HEK293T (cell line): ENCODE measurements around the gene MC4R.

ENCODE experiments used
- CTCF ChIA-PET: fragments of 350-600 bp; formaldehyde crosslinking; extraction: SDS; loops from one replicate; lab custom pipeline; 2021; ENCODE audit warnings: antibody characterized with exemption, inconsistent platforms; lab: Yijun Ruan, JAX
- POLR2A ChIA-PET: fragments of 350-600 bp; formaldehyde crosslinking; extraction: SDS; loops from one replicate; lab custom pipeline; 2020; ENCODE audit warnings: antibody characterized with exemption, inconsistent platforms; lab: Yijun Ruan, JAX
- DNase-seq: peaks from one replicate; pipeline ENCODE4 v3.0.0; 2012; ENCODE audit warnings: mixed read lengths; ENCODE audit errors: extremely low spot score
- ARNT ChIP-seq: fragments of 450-650 bp; IDR thresholded peaks from 2 replicates; pipeline ENCODE4 v1.6.1; 2017; ENCODE audit warnings: mild to moderate bottlenecking
- BHLHE40 ChIP-seq: fragments of 450-650 bp; IDR thresholded peaks from 2 replicates; pipeline ENCODE4 v1.6.1; 2016; ENCODE audit warnings: mild to moderate bottlenecking, moderate library complexity, borderline replicate concordance
- CTBP1 ChIP-seq: fragments of 450-650 bp; IDR thresholded peaks from 2 replicates; pipeline ENCODE4 v1.6.1; 2016; ENCODE audit warnings: borderline replicate concordance
- ELF4 ChIP-seq: fragments of 450-650 bp; IDR thresholded peaks from 2 replicates; pipeline ENCODE4 v1.6.1; 2017; ENCODE audit warnings: antibody characterized with exemption
- FOXA1 ChIP-seq: fragments of 450-650 bp; IDR thresholded peaks from 2 replicates; pipeline ENCODE4 v1.6.1; 2016; ENCODE audit warnings: mild to moderate bottlenecking
- FOXK2 ChIP-seq: fragments of 450-650 bp; IDR thresholded peaks from 2 replicates; pipeline ENCODE4 v1.6.1; 2016; ENCODE audit warnings: mild to moderate bottlenecking
- FOXM1 ChIP-seq: fragments of 450-650 bp; IDR thresholded peaks from 2 replicates; pipeline ENCODE4 v1.6.1; 2017; ENCODE audit warnings: mild to moderate bottlenecking, borderline replicate concordance
- HDGF ChIP-seq: fragments of 450-650 bp; IDR thresholded peaks from 2 replicates; pipeline ENCODE4 v1.6.1; 2017; ENCODE audit warnings: antibody characterized with exemption, borderline replicate concordance
- L3MBTL2 ChIP-seq: fragments of 450-650 bp; conservative IDR thresholded peaks from 2 replicates; pipeline ENCODE4 v1.6.1; 2016; ENCODE audit warnings: mild to moderate bottlenecking
- LEF1 ChIP-seq: fragments of 450-650 bp; IDR thresholded peaks from 2 replicates; pipeline ENCODE4 v1.6.1; 2017; ENCODE audit warnings: mild to moderate bottlenecking, borderline replicate concordance
- NFRKB ChIP-seq: fragments of 450-650 bp; IDR thresholded peaks from 2 replicates; pipeline ENCODE4 v1.6.1; 2016; ENCODE audit warnings: mild to moderate bottlenecking, moderate library complexity
- PKNOX1 ChIP-seq: fragments of 450-650 bp; IDR thresholded peaks from 2 replicates; pipeline ENCODE4 v1.6.1; 2016
- SP1 ChIP-seq: fragments of 450-650 bp; IDR thresholded peaks from 2 replicates; pipeline ENCODE4 v1.6.1; 2017
- SUZ12 ChIP-seq: fragments of 450-650 bp; IDR thresholded peaks from 2 replicates; pipeline ENCODE4 v1.6.1; 2016; ENCODE audit warnings: mild to moderate bottlenecking
- TARDBP ChIP-seq: fragments of 450-650 bp; IDR thresholded peaks from 2 replicates; pipeline ENCODE4 v1.6.1; 2016
- ZNF384 ChIP-seq: fragments of 450-650 bp; IDR thresholded peaks from 2 replicates; pipeline ENCODE4 v1.6.1; 2016

MC4R gene

DNA sequence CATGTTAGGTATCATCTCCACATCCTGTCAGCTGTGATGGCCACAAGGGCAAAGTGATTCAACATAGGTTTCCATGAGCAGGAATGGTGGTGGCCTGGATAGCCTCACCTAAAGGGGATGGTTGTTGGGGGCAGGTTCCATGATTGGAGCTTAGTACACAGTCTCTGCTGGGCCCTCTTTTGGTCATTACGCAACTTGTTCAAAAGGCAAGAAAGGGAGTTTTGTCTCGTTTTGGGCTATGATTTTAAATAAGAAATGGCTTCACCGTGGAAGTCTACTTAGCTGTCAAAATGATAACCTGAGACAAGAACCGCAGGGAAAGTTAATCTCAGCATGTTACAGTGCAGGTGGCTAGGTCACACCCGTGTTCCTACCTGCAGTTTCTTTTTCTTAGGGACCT lies 13.1 kb upstream of the MC4R start:
- POLR2A ChIA-PET = interaction anchor here (2.5 kb wide), 1 partner anchor 13 kb away, joined by 7 read pairs; the partner anchor contains the start of gene MC4R
- CTCF ChIA-PET = no interaction called here
- no peak for TF ChIP-seq BHLHE40
- TF ChIP-seq FOXK2 = no peak
- no peak for TF ChIP-seq FOXM1
- TF ChIP-seq HDGF = no peak
- no peak for TF ChIP-seq ZNF384
- no peak for DNase-seq

DNA sequence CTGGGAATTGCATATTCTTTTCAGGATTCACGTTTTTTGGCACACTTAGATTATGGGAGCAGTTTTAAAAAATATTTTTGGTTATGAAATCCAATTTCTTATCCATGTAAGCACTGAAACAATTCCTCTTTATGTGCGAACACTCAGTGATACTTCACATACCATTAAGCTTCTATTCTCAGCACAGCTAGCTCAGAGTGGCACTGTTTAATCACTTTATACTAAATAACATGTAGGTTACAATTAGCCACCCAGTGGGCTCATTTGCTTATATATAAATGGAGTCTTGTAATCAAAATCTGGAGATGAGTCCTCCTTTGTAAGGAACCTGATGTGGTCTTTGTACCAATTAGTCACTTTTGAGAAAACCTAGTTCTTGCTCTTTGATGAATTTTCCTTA lies 11.3 kb upstream of the MC4R start:
- no peak for DNase-seq
- CTCF ChIA-PET = no interaction called here
- TF ChIP-seq HDGF = no peak
- no peak for TF ChIP-seq LEF1
- TF ChIP-seq ZNF384 = no peak
- no peak for TF ChIP-seq PKNOX1
- POLR2A ChIA-PET = interaction anchor here (2.5 kb wide), 1 partner anchor 11 kb away, joined by 7 read pairs; the partner anchor contains the start of gene MC4R

DNA sequence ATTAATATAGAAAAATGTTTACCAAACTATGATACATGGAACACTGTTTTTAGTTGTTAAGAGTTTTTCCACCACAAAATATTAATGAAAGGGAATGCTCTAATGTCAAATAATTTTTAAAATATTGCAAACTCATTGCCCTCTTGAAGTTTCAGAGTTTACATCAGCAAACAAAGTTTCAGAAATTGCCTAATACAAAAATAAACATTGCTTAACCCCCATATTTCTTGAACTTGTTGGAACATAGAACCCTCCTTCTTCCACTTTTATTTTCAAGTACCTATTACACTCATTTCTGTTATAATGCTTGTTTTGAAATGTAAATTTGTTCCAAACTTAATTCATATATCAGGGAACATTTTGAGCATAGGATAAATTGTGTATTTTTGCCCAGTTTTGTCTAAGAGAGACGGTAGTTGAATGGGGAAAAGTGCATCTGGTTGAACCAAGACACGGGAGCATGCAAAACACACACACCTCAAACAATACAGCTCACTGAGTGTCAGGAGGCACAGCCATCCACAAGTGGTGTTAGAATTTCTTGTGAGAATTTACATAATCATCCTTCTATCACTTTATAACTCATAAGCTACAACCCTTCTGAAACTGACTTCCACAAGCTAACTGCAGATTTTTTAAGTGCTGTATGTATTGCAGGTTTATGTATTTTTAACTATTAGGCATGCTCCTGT lies 5.3 kb upstream of the MC4R start:
- no peak for DNase-seq
- TF ChIP-seq ARNT = no peak
- TF ChIP-seq FOXK2 = no peak
- no peak for TF ChIP-seq PKNOX1
- no peak for TF ChIP-seq CTBP1
- TF ChIP-seq BHLHE40 = no peak
- TF ChIP-seq SP1 = no peak
- no peak for TF ChIP-seq SUZ12
- TF ChIP-seq TARDBP = no peak
- no peak for TF ChIP-seq FOXA1
- POLR2A ChIA-PET = no interaction called here
- CTCF ChIA-PET = interaction anchor here (0.6 kb wide), 1 partner anchor 52 kb away, joined by 3 read pairs; no protein-coding TSS in a partner anchor

DNA sequence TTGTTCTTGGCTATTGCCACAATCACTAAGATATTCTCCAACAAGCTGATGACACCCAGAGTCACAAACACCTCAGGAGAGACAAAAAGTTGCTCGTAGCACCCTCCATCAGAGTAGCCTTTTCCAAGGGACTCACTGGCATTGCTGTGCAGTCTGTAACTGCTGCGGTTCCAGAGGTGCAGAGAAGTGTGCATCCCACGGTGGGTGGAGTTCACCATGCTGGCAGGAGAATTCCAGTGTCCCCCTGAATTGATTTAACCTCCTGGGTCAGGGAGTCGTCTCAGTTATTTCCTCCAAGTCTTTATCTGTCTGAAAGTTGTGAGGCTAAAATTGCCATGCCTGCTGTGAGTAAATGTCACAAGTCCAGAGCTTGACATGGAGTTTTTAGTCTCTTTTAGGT lies 443 bp downstream of the MC4R start:
- CTCF ChIA-PET = no interaction called here

GRCh38 chr18:60358516-60358915 lies 14.1 kb downstream of the MC4R start:
- CTCF ChIA-PET = no interaction called here
- no peak for TF ChIP-seq ELF4
- no peak for TF ChIP-seq CTBP1
- no peak for TF ChIP-seq ARNT
- no peak for TF ChIP-seq PKNOX1
- TF ChIP-seq L3MBTL2 = no peak
- TF ChIP-seq HDGF = no peak
- no peak for TF ChIP-seq BHLHE40
- no peak for TF ChIP-seq SUZ12
- no peak for TF ChIP-seq SP1
- TF ChIP-seq NFRKB = no peak
- no peak for TF ChIP-seq TARDBP
- TF ChIP-seq ZNF384 = no peak
- no peak for TF ChIP-seq FOXA1
- TF ChIP-seq FOXM1 = no peak
- no peak for DNase-seq
- POLR2A ChIA-PET = no interaction called here

More for the DNA sequence above, 443 bp downstream of the MC4R start:
- POLR2A ChIA-PET = interaction anchor here (0.5 to 1.6 kb wide), 6 partner anchors 13 to 453 kb away, joined by 3 to 7 read pairs (median 3); no protein-coding TSS in a partner anchor
- TF ChIP-seq HDGF (no peak), FOXK2 (no peak), CTBP1 (no peak), ARNT (no peak), TARDBP (no peak), FOXM1 (no peak), L3MBTL2 (no peak), ELF4 (no peak), ZNF384 (no peak), LEF1 (no peak), PKNOX1 (no peak), SP1 (no peak)
- no peak for DNase-seq

GRCh38 chr18:60350941-60351340 lies 21.6 kb downstream of the MC4R start:
- CTCF ChIA-PET = no interaction called here
- DNase-seq = no peak
- POLR2A ChIA-PET = no interaction called here
- TF ChIP-seq FOXA1 (no peak), SP1 (no peak), FOXK2 (no peak), ARNT (no peak), CTBP1 (no peak), NFRKB (no peak), HDGF (no peak), LEF1 (no peak), FOXM1 (no peak), PKNOX1 (no peak), ZNF384 (no peak), TARDBP (no peak), ELF4 (no peak), SUZ12 (no peak)
